Measurements from ENCODE around the gene TPST1. TPM values are rescaled to one million over a fixed set of nuclear protein-coding genes. Genes with fewer than 3 reads are reported as not detected.

The TPST1 gene
- polyA plus RNA-seq, 1 donor (not counting 4 experiments of a cell fraction or from before 2014, with no cell fraction given): 48.5 TPM

GRCh38 chr7:66331883-66332282 is 126.7 kb downstream of the TPST1 start:
- Histone ChIP-seq H4K20me1 (ENCODE audit: control insufficient read depth, extremely low read depth, insufficient read depth, low read length) (no peaks in the 10 kb centered on the region), H2AFZ (ENCODE audit: control insufficient read depth, low read length) (no peak overlapping the region), H3K9me3 (ENCODE audit: control insufficient read depth, low read depth, low read length) (no peaks in the 10 kb centered on the region), H3K79me2 (ENCODE audit: control insufficient read depth, insufficient read depth, low read length) (no peaks in the 10 kb centered on the region), H3K4me3 (ENCODE audit: control insufficient read depth in 2 of 3, extremely low read depth in 1 of 3, insufficient read depth in 2 of 3, low read depth in 1 of 3, low read length in 3 of 3) (no peak overlapping the region), H3K4me2 (ENCODE audit: control insufficient read depth, extremely low read depth, insufficient read depth, low read depth, low read length) (no peak overlapping the region), H3K27ac (ENCODE audit: control insufficient read depth, insufficient read depth, low read length) (no peak overlapping the region), H3K27me3 (ENCODE audit: control insufficient read depth, extremely low read depth, insufficient read depth, low read length) (no peaks in the 10 kb centered on the region), H3K36me3 (ENCODE audit: control insufficient read depth in 2 of 2, extremely low read depth in 1 of 2, insufficient read depth in 2 of 2, low read length in 2 of 2) (no peaks in the 10 kb centered on the region), H3K4me1 (ENCODE audit: control insufficient read depth, extremely low read depth, insufficient read depth, low read length) (peaks cover under 1% of the 10 kb centered on the region), H3K9ac (ENCODE audit: control insufficient read depth, extremely low read depth, insufficient read depth, low read length) (no peak overlapping the region), H3K9me1 (ENCODE audit: control insufficient read depth, extremely low read depth, insufficient read depth, low read length) (no peaks in the 10 kb centered on the region)
- FAIRE-seq (no peak), DNase-seq (ENCODE audit: low read depth, low spot score) (no peak)
- dilution Hi-C loops (cut with MboI; ENCODE audit: extremely low pct_ligation_motif_present, low sequenced_read_pairs): no loop called here
- TF ChIP-seq CTCF (optimal IDR thresholded peaks at IDR 0.05 in 1 of 3, IDR thresholded peaks at IDR 0.05 in 1 of 3, conservative IDR thresholded peaks at IDR 0.05 in 1 of 3; ENCODE audit: extremely low read depth in 1 of 3, insufficient read depth in 2 of 3, low read length in 3 of 3) (no peak), EZH2 (IDR thresholded peaks at IDR 0.05; ENCODE audit: low read length) (no peak)

- DNase-seq (ENCODE audit: low read depth, low spot score): no peak
- Histone ChIP-seq H3K9ac (ENCODE audit: control insufficient read depth, extremely low read depth, insufficient read depth, low read length) (no peak overlapping the region), H2AFZ (ENCODE audit: control insufficient read depth, low read length) (no peak overlapping the region), H3K79me2 (ENCODE audit: control insufficient read depth, insufficient read depth, low read length) (no peaks in the 10 kb centered on the region), H3K4me1 (ENCODE audit: control insufficient read depth, extremely low read depth, insufficient read depth, low read length) (no peaks in the 10 kb centered on the region), H3K36me3 (ENCODE audit: control insufficient read depth in 2 of 2, extremely low read depth in 1 of 2, insufficient read depth in 2 of 2, low read length in 2 of 2) (no peaks in the 10 kb centered on the region), H3K4me3 (ENCODE audit: control insufficient read depth in 2 of 3, extremely low read depth in 1 of 3, insufficient read depth in 2 of 3, low read depth in 1 of 3, low read length in 3 of 3) (no peak overlapping the region), H3K9me3 (ENCODE audit: control insufficient read depth, low read depth, low read length) (no peaks in the 10 kb centered on the region), H3K27me3 (ENCODE audit: control insufficient read depth, extremely low read depth, insufficient read depth, low read length) (no peaks in the 10 kb centered on the region), H4K20me1 (ENCODE audit: control insufficient read depth, extremely low read depth, insufficient read depth, low read length) (no peaks in the 10 kb centered on the region), H3K9me1 (ENCODE audit: control insufficient read depth, extremely low read depth, insufficient read depth, low read length) (no peaks in the 10 kb centered on the region), H3K27ac (ENCODE audit: control insufficient read depth, insufficient read depth, low read length) (no peak overlapping the region), H3K4me2 (ENCODE audit: control insufficient read depth, extremely low read depth, insufficient read depth, low read depth, low read length) (no peak overlapping the region)
- TF ChIP-seq CTCF (optimal IDR thresholded peaks at IDR 0.05 in 1 of 3, IDR thresholded peaks at IDR 0.05 in 1 of 3, conservative IDR thresholded peaks at IDR 0.05 in 1 of 3; ENCODE audit: extremely low read depth in 1 of 3, insufficient read depth in 2 of 3, low read length in 3 of 3) (no peak), EZH2 (IDR thresholded peaks at IDR 0.05; ENCODE audit: low read length) (no peak)
- dilution Hi-C loops (cut with MboI; ENCODE audit: extremely low pct_ligation_motif_present, low sequenced_read_pairs): no loop called here
- FAIRE-seq: no peak
These were observed 128.3 kb downstream of the TPST1 start for GRCh38 chr7:66333443-66333842.

Measured in keratinocyte (primary cell).